Loucy (cell line): ENCODE measurements around the gene PDE9A.

ENCODE experiments used
- H2AFZ ChIP-seq: fragments of 200-600 bp; sonication (generic); 2 replicates; pipeline ENCODE4 v1.6.0; 2016; ENCODE audit warnings: antibody characterized with exemption, mild to moderate bottlenecking, low read length, moderate library complexity
- H3F3A ChIP-seq: fragments of 200-600 bp; 2 replicates; pipeline ENCODE4 v1.6.0; 2016; ENCODE audit warnings: antibody characterized with exemption, low read depth, mild to moderate bottlenecking
- H3K27me3 ChIP-seq: fragments of 200-600 bp; sonication (generic); 2 replicates; pipeline ENCODE4 v1.6.1; 2014; ENCODE audit warnings: low read length, mild to moderate bottlenecking; ENCODE audit not compliant: insufficient read depth, poor library complexity, severe bottlenecking
- H3K36me3 ChIP-seq: fragments of 200-600 bp; sonication (generic); 2 replicates; pipeline ENCODE4 v1.6.1; 2016; ENCODE audit warnings: low read length; ENCODE audit not compliant: insufficient read depth
- H3K4me1 ChIP-seq: fragments of 200-600 bp; sonication (generic); 2 replicates; pipeline ENCODE4 v1.5.1; 2014; ENCODE audit warnings: low read length, mild to moderate bottlenecking; ENCODE audit not compliant: insufficient read depth, poor library complexity, severe bottlenecking
- H3K4me2 ChIP-seq: fragments of 200-600 bp; sonication (generic); 2 replicates; pipeline ENCODE4 v1.6.0; 2014; ENCODE audit warnings: antibody characterized with exemption, low read length, low read depth, mild to moderate bottlenecking; ENCODE audit not compliant: poor library complexity, severe bottlenecking
- H3K4me3 ChIP-seq: fragments of 200-600 bp; sonication (generic); 2 replicates; pipeline ENCODE4 v1.5.1; 2014; ENCODE audit warnings: low read length, mild to moderate bottlenecking, mixed read lengths; ENCODE audit not compliant: poor library complexity, severe bottlenecking
- H3K79me2 ChIP-seq: fragments of 200-600 bp; sonication (generic); 2 replicates; pipeline ENCODE4 v1.6.1; 2014; ENCODE audit warnings: low read length; ENCODE audit not compliant: insufficient read depth
- H3K9ac ChIP-seq: fragments of 200-600 bp; sonication (generic); 2 replicates; pipeline ENCODE4 v1.6.0; 2014; ENCODE audit warnings: mild to moderate bottlenecking, low read depth, low read length, moderate library complexity; ENCODE audit not compliant: poor library complexity, severe bottlenecking
- H3K9me2 ChIP-seq: fragments of 200-600 bp; sonication (generic); replicated peaks from 2 replicates; pipeline ENCODE4 v1.6.1; 2016; ENCODE audit warnings: low read depth, low read length, mixed read lengths
- H3K9me3 ChIP-seq: fragments of 200-600 bp; sonication (generic); 2 replicates; pipeline ENCODE4 v1.6.1; 2014; ENCODE audit warnings: mild to moderate bottlenecking, antibody characterized with exemption, low read length, low read depth; ENCODE audit not compliant: insufficient read depth
- H4K20me1 ChIP-seq: fragments of 200-600 bp; sonication (generic); 2 replicates; pipeline ENCODE4 v1.6.0; 2014; ENCODE audit warnings: antibody characterized with exemption, low read length, mild to moderate bottlenecking; ENCODE audit not compliant: insufficient read depth, poor library complexity, severe bottlenecking
- CTCF ChIP-seq: fragments of 200-600 bp; sonication (generic); conservative IDR thresholded peaks from 2 replicates; pipeline ENCODE4 v1.5.1; 2014; ENCODE audit warnings: mild to moderate bottlenecking, antibody characterized with exemption, low read length
- EZH2phosphoT487 ChIP-seq: fragments of 200-600 bp; IDR thresholded peaks from 2 replicates; pipeline ENCODE4 v1.6.1; 2018; ENCODE audit warnings: antibody characterized with exemption, mild to moderate bottlenecking, moderate library complexity, borderline replicate concordance

Gene PDE9A

GRCh38 chr21:42775891-42776290 lies 122.5 kb downstream of the PDE9A start:
- H3K9ac ChIP-seq = no peak overlapping the region
- no peaks in the 10 kb centered on the region for H4K20me1 ChIP-seq
- no peaks in the 10 kb centered on the region for H3K27me3 ChIP-seq
- H3F3A ChIP-seq = no peaks in the 10 kb centered on the region
- H3K36me3 ChIP-seq = peaks cover under 1% of the 10 kb centered on the region; the same call in 1 of the 2 replicates
- H3K9me2 ChIP-seq = no peaks in the 10 kb centered on the region
- H2AFZ ChIP-seq = no peak overlapping the region
- H3K79me2 ChIP-seq = no peaks in the 10 kb centered on the region
- H3K9me3 ChIP-seq = no peaks in the 10 kb centered on the region
- H3K4me2 ChIP-seq = no peak overlapping the region
- TF ChIP-seq EZH2phosphoT487 (no peak), CTCF (no peak)
- no peak overlapping the region for H3K4me3 ChIP-seq
- no peaks in the 10 kb centered on the region for H3K4me1 ChIP-seq

GRCh38 chr21:42777064-42777756 lies 123.8 kb downstream of the PDE9A start:
- Histone ChIP-seq H3K9me2 (no peaks in the 10 kb centered on the region), H3K4me1 (peaks cover 3% of the 10 kb centered on the region), H3F3A (no peaks in the 10 kb centered on the region), H3K27me3 (no peaks in the 10 kb centered on the region), H3K79me2 (no peaks in the 10 kb centered on the region), H3K4me2 (no peak overlapping the region), H2AFZ (no peak overlapping the region), H3K9ac (no peak overlapping the region), H4K20me1 (no peaks in the 10 kb centered on the region), H3K4me3 (no peak overlapping the region), H3K36me3 (no peaks in the 10 kb centered on the region), H3K9me3 (no peaks in the 10 kb centered on the region)
- TF ChIP-seq EZH2phosphoT487 (no peak), CTCF (no peak)

- no peak overlapping the region for H2AFZ ChIP-seq
- H3F3A ChIP-seq = no peaks in the 10 kb centered on the region
- H3K79me2 ChIP-seq = no peaks in the 10 kb centered on the region
- no peaks in the 10 kb centered on the region for H3K27me3 ChIP-seq
- H3K4me1 ChIP-seq = peaks cover 9% of the 10 kb centered on the region
- H3K9me3 ChIP-seq = no peaks in the 10 kb centered on the region
- H3K4me2 ChIP-seq = no peak overlapping the region
- TF ChIP-seq EZH2phosphoT487 = no peak
- TF ChIP-seq CTCF = no peak
- no peak overlapping the region for H3K4me3 ChIP-seq
- H4K20me1 ChIP-seq = no peaks in the 10 kb centered on the region
- H3K9ac ChIP-seq = no peak overlapping the region
- no peaks in the 10 kb centered on the region for H3K9me2 ChIP-seq
- no peaks in the 10 kb centered on the region for H3K36me3 ChIP-seq
Measured at GRCh38 chr21:42777757-42778344, 124.4 kb downstream of the PDE9A start.
